ENCODE measurements around the gene SLC44A2. TPM values are rescaled to one million over a fixed set of nuclear protein-coding genes. Genes with fewer than 3 reads are reported as not detected.

SLC44A2 gene
- polyA plus RNA-seq, 1 experiment: 114 TPM

Other genes with a start within 250 kb of the SLC44A2 start
- gene TYK2, start 245.0 kb upstream of the SLC44A2 start, polyA plus RNA-seq (2011; rRNA removed): 31.7 and 40.9 TPM in 2 replicates
- 361 and 429 TPM in 2 replicates for gene CDC37, start 222.0 kb upstream of the SLC44A2 start, polyA plus RNA-seq (2011; rRNA removed)
- gene PDE4A, start 205.0 kb upstream of the SLC44A2 start, polyA plus RNA-seq (2011; rRNA removed): 3.4 and 4.2 TPM in 2 replicates
- gene KEAP1, start 122.2 kb upstream of the SLC44A2 start, polyA plus RNA-seq (2011; rRNA removed): 47.3 and 114 TPM in 2 replicates
- gene S1PR5, start 108.1 kb upstream of the SLC44A2 start, polyA plus RNA-seq (2011; rRNA removed): 0.23 and 0.40 TPM in 2 replicates
- gene ATG4D, start 81.6 kb upstream of the SLC44A2 start, polyA plus RNA-seq (2011; rRNA removed): 6.8 and 13.0 TPM in 2 replicates
- 8.4 and 10.0 TPM in 2 replicates for gene KRI1, start 59.5 kb upstream of the SLC44A2 start, polyA plus RNA-seq (2011; rRNA removed)
- gene CDKN2D, start 56.6 kb upstream of the SLC44A2 start, polyA plus RNA-seq (2011; rRNA removed): 8.7 and 15.5 TPM in 2 replicates
- gene AP1M2, start 38.2 kb upstream of the SLC44A2 start, polyA plus RNA-seq (2011; rRNA removed): not detected in 2 replicates
- gene ILF3, start 28.8 kb downstream of the SLC44A2 start, polyA plus RNA-seq (2011; rRNA removed): 99.0 and 148 TPM in 2 replicates
- gene QTRT1, start 75.9 kb downstream of the SLC44A2 start, polyA plus RNA-seq (2011; rRNA removed): 23.9 and 46.5 TPM in 2 replicates
- 43.5 and 64.2 TPM in 2 replicates for gene DNM2, start 92.5 kb downstream of the SLC44A2 start, polyA plus RNA-seq (2011; rRNA removed)
- gene TMED1, start 210.7 kb downstream of the SLC44A2 start, polyA plus RNA-seq (2011; rRNA removed): 50.2 and 85.3 TPM in 2 replicates
- 0.20 and 0.26 TPM in 2 replicates for gene C19orf38, start 222.9 kb downstream of the SLC44A2 start, polyA plus RNA-seq (2011; rRNA removed)
- 17.9 and 33.7 TPM in 2 replicates for gene CARM1, start 246.0 kb downstream of the SLC44A2 start, polyA plus RNA-seq (2011; rRNA removed)